Spleen (tissue), 7 donors: Measurements from ENCODE around the gene INKA2.

Experiments
- POLR2AphosphoS5 ChIP-seq, 3 donors: sonication (generic); formaldehyde crosslinking; IDR thresholded peaks; one replicate each; pipeline ENCODE4 v1.5.1; 2017; ENCODE audit warnings: antibody characterized with exemption in 3 of 3
- TF ChIP-seq, protein P1 (sequence below), 11 experiments: fragments of 200-600 bp in 7 of 11; fragments of 450-650 bp in 4 of 11; sonication (generic) in 4 of 11; IDR thresholded peaks in 8 of 11; conservative IDR thresholded peaks in 3 of 11; 1 replicate in 7 of 11; 2 replicates in 4 of 11; pipeline versions ENCODE4 v1.4.0 to v1.8.0; 2016 to 2021; ENCODE audit warnings: antibody characterized with exemption in 11 of 11, inconsistent platforms in 4 of 11, mild to moderate bottlenecking in 1 of 11
- donor health status: DM: no; HTN: no; CAD: no; lungs with moderate emphysema.
- donor health status: DM: no; HTN: no; CAD: no.
- donor health status: DM: no; HTN: no; CAD: no.

DNA sequence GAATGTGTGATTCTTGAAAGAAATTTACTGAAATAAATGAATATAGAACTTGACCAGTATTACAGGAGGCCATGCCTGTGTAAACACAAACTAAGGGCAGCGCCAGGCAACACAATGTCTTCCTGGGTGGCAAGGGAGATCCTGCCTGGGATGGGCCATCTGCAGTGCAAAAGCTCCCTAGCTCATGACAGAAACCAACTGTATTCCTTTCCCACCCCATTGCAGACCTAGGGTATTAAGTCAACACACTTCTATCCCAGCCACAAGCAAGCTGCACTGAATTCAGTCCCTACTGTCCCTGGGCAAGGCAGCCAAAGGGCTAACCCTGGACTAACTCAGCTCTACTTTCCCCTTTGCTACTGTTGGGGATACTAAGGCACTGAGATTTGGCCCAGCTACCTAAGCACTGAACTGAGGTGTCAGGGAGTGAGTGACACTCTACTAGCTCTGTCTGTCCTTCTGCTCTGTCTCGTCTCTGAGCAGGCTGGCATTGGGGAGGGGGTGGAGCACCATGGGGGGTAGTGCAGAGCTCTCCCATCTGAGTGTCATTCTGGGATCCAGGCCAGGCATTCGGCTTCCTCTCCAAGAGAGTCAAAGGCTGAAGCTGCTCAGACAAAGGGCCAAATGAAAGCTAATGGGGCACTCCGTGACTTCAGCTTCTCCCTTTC, 2.5 kb downstream of the INKA2 start:
- TF ChIP-seq, protein P1, sequence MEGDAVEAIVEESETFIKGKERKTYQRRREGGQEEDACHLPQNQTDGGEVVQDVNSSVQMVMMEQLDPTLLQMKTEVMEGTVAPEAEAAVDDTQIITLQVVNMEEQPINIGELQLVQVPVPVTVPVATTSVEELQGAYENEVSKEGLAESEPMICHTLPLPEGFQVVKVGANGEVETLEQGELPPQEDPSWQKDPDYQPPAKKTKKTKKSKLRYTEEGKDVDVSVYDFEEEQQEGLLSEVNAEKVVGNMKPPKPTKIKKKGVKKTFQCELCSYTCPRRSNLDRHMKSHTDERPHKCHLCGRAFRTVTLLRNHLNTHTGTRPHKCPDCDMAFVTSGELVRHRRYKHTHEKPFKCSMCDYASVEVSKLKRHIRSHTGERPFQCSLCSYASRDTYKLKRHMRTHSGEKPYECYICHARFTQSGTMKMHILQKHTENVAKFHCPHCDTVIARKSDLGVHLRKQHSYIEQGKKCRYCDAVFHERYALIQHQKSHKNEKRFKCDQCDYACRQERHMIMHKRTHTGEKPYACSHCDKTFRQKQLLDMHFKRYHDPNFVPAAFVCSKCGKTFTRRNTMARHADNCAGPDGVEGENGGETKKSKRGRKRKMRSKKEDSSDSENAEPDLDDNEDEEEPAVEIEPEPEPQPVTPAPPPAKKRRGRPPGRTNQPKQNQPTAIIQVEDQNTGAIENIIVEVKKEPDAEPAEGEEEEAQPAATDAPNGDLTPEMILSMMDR (IDR thresholded peaks at IDR 0.05 in 8 of 11, conservative IDR thresholded peaks at IDR 0.05 in 3 of 11), result no peak
- no peak for TF ChIP-seq POLR2AphosphoS5 (IDR thresholded peaks at IDR 0.05)
